OCI-LY7 (cell line): ENCODE results near the gene SLC2A6.

Experiments used
- CTCF ChIP-seq: fragments of 200-600 bp; sonication (generic); conservative IDR thresholded peaks from 2 replicates; pipeline ENCODE4 v1.5.1; 2014; ENCODE audit warnings: mild to moderate bottlenecking, antibody characterized with exemption, low read length, moderate library complexity, mixed read lengths
- EZH2phosphoT487 ChIP-seq: fragments of 200-600 bp; sonication (generic); IDR thresholded peaks from 2 replicates; pipeline ENCODE4 v1.6.1; 2018; ENCODE audit warnings: low read depth, borderline replicate concordance, mild to moderate bottlenecking, mixed run types, antibody characterized with exemption, low read length, moderate library complexity, mixed read lengths

GRCh38 chr9:133433351-133433843, 45.5 kb downstream of the SLC2A6 start:
- TF ChIP-seq CTCF (peak; percentile 30; the same call in 1 of the 2 replicates), EZH2phosphoT487 (no peak)
